ENCODE data around the gene SLC25A23.

The SLC25A23 gene

DNA sequence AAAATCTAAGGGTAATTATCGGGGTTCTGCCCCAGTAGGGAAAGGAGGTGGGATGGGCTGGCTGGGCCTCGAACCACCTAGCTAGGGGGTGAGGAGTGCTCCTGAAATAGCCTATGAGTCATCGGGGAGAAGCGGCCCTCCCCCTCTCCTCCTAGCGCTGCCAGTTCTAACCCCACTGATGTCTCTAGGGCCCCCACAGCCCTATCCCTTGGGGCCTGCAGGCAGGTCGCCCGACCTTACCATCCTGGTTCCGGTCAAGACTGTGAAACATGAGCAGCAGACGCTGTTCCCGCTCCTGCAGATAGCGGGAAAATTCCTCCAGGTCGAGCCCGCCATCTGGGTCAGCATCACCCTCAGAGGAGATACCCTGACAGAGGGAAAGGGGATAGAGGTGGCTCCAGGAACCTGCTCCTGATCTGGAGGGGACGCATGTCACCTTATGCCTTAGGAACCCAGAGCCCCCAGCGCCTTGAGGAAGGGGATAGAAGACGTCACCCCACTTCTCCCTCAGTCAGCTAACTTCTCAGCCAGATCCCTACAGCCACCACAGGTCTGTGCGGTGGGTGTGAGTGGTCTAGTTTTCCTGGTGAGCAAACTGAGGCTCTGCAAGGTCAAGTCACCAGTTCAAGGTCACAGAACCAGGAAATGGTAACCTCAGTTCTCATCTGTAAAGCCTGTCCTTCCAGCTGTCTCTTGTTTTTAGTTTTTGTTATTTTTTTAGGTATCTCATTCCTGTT, 1.5 kb downstream of the SLC25A23 start:
- TF ChIP-seq, protein P1, sequence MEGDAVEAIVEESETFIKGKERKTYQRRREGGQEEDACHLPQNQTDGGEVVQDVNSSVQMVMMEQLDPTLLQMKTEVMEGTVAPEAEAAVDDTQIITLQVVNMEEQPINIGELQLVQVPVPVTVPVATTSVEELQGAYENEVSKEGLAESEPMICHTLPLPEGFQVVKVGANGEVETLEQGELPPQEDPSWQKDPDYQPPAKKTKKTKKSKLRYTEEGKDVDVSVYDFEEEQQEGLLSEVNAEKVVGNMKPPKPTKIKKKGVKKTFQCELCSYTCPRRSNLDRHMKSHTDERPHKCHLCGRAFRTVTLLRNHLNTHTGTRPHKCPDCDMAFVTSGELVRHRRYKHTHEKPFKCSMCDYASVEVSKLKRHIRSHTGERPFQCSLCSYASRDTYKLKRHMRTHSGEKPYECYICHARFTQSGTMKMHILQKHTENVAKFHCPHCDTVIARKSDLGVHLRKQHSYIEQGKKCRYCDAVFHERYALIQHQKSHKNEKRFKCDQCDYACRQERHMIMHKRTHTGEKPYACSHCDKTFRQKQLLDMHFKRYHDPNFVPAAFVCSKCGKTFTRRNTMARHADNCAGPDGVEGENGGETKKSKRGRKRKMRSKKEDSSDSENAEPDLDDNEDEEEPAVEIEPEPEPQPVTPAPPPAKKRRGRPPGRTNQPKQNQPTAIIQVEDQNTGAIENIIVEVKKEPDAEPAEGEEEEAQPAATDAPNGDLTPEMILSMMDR (IDR thresholded peaks at IDR 0.05; ENCODE audit: poor library complexity, severe bottlenecking): no peak
- DNase-seq (ENCODE audit: low spot score): no peak
- H3K27ac ChIP-seq (ENCODE audit: poor library complexity, severe bottlenecking): no peak overlapping the region
- no peaks in the 10 kb centered on the region for H3K9me3 ChIP-seq (ENCODE audit: severe bottlenecking)
- H3K27me3 ChIP-seq (ENCODE audit: insufficient read depth, poor library complexity, severe bottlenecking): no peaks in the 10 kb centered on the region
- no peaks in the 10 kb centered on the region for H3K4me1 ChIP-seq (ENCODE audit: insufficient read depth, poor library complexity, severe bottlenecking)
- peaks cover 13% of the 10 kb centered on the region for H3K36me3 ChIP-seq (ENCODE audit: low read depth)
- H3K4me3 ChIP-seq (ENCODE audit: severe bottlenecking): no peak overlapping the region
- ATAC-seq (ENCODE audit: low read depth): no peak

DNA sequence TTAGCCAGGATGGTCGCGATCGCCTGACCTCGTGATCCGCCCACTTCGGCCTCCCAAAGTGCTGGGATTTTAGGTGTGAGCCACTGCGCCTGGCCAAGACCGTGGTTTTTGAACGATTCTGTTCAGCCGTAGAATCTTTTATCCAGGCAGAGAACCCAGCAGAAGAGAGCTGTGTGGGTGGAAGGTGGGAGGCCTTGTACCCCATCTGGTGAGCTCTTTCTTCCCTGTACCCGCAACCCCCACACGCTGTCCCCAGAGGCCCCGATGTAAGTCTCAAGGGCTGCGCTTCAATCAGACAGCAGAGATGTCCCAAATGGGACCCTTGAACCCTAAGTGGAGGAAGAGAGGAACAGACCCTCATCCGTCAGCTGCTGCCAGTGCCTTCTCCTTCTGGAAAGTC, 3.7 kb downstream of the SLC25A23 start:
- ATAC-seq (ENCODE audit: low read depth) (no peak), DNase-seq (ENCODE audit: low spot score) (no peak)
- no peak overlapping the region for H3K4me3 ChIP-seq (ENCODE audit: severe bottlenecking)
- H3K4me1 ChIP-seq (ENCODE audit: insufficient read depth, poor library complexity, severe bottlenecking): no peaks in the 10 kb centered on the region
- no peaks in the 10 kb centered on the region for H3K27me3 ChIP-seq (ENCODE audit: insufficient read depth, poor library complexity, severe bottlenecking)
- peaks cover 13% of the 10 kb centered on the region for H3K36me3 ChIP-seq (ENCODE audit: low read depth)
- H3K9me3 ChIP-seq (ENCODE audit: severe bottlenecking): no peaks in the 10 kb centered on the region
- TF ChIP-seq, protein P1 (IDR thresholded peaks at IDR 0.05; ENCODE audit: poor library complexity, severe bottlenecking): no peak
- no peak overlapping the region for H3K27ac ChIP-seq (ENCODE audit: poor library complexity, severe bottlenecking)

DNA sequence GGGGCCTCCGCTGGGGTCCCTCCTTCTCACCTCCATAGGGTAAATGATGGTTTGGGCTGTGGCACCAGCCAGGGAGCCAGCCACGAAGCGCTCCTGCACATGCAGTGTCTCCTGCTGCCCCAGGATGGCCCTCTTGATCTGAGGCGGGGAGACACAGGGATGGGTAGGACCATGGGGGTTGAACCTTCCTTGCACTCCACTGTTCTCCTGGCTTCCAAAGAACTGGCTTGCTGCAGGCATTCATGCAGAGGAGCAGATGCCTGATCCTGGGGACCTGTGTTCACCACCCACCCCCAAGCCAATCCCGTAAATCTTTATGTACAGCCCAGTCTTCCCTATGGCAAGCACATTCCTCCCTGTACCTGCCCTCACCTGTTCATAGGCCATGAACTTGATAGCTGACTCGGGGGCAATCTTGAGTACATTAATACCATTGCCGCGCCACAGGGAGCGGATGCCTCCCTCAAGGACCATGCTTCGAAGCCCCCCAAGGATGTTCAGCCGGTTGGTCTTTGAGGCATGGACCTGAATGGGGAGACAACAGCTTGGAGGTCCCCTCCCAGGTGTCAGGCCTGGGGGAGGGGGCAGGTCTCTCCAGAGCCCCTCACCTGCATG, 5.5 kb downstream of the SLC25A23 start:
- Histone ChIP-seq H3K27me3 (ENCODE audit: insufficient read depth, poor library complexity, severe bottlenecking) (no peaks in the 10 kb centered on the region), H3K9me3 (ENCODE audit: severe bottlenecking) (no peaks in the 10 kb centered on the region), H3K27ac (ENCODE audit: poor library complexity, severe bottlenecking) (no peak overlapping the region), H3K4me1 (ENCODE audit: insufficient read depth, poor library complexity, severe bottlenecking) (no peaks in the 10 kb centered on the region), H3K36me3 (ENCODE audit: low read depth) (peaks cover 13% of the 10 kb centered on the region), H3K4me3 (ENCODE audit: severe bottlenecking) (no peak overlapping the region)
- no peak for DNase-seq (ENCODE audit: low spot score)
- ATAC-seq (ENCODE audit: low read depth): no peak
- TF ChIP-seq, protein P1 (IDR thresholded peaks at IDR 0.05; ENCODE audit: poor library complexity, severe bottlenecking): no peak

DNA sequence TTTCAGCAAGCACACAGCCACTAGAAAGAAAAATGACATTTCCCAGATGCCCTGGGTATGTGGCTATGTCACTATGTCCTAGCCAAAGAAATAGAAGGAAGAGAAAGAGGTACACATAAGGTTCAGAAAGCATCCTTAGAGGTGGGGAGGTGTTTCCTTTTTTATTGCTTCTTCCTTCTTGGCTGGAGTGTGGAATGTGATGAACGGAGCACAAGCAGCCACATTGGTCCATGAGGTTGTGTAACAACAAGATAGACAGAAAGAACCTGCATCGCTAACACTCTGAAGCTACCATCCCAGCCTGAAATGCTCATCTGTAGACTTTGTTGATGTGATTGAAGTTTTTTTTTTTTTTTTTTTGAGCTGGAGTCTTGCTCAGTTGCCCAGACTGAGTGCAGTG, 6.7 kb downstream of the SLC25A23 start:
- Histone ChIP-seq H3K36me3 (ENCODE audit: low read depth) (peaks cover 13% of the 10 kb centered on the region), H3K4me3 (ENCODE audit: severe bottlenecking) (no peak overlapping the region), H3K4me1 (ENCODE audit: insufficient read depth, poor library complexity, severe bottlenecking) (no peaks in the 10 kb centered on the region), H3K9me3 (ENCODE audit: severe bottlenecking) (no peaks in the 10 kb centered on the region), H3K27me3 (ENCODE audit: insufficient read depth, poor library complexity, severe bottlenecking) (no peaks in the 10 kb centered on the region), H3K27ac (ENCODE audit: poor library complexity, severe bottlenecking) (no peak overlapping the region)
- ATAC-seq (ENCODE audit: low read depth) (no peak), DNase-seq (ENCODE audit: low spot score) (no peak)
- TF ChIP-seq, protein P1 (IDR thresholded peaks at IDR 0.05; ENCODE audit: poor library complexity, severe bottlenecking): no peak

DNA sequence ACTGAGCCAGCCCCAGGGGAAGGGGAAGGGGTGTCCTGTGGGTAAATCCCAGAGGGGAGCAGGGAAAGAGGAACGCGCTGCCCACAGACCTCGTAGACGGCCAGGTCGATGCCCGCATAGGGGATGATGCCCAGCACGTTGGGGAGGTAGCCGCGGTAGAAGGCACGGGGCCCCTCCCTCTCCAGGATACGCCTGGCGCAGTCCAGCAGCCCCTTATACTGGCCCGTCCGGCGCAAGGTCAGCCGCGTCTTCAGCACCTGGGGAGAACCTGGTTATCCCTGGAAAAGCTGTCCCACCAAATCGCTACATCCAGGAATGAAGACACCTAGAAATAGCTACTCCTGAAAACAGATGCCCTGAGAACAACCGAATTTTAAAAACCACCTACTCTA, 7.4 kb downstream of the SLC25A23 start:
- Histone ChIP-seq H3K36me3 (ENCODE audit: low read depth) (peaks cover 13% of the 10 kb centered on the region), H3K4me3 (ENCODE audit: severe bottlenecking) (no peak overlapping the region), H3K27me3 (ENCODE audit: insufficient read depth, poor library complexity, severe bottlenecking) (no peaks in the 10 kb centered on the region), H3K9me3 (ENCODE audit: severe bottlenecking) (no peaks in the 10 kb centered on the region), H3K4me1 (ENCODE audit: insufficient read depth, poor library complexity, severe bottlenecking) (no peaks in the 10 kb centered on the region), H3K27ac (ENCODE audit: poor library complexity, severe bottlenecking) (no peak overlapping the region)
- TF ChIP-seq, protein P1 (IDR thresholded peaks at IDR 0.05; ENCODE audit: poor library complexity, severe bottlenecking): no peak
- ATAC-seq (ENCODE audit: low read depth) (no peak), DNase-seq (ENCODE audit: low spot score) (no peak)
